Thyroid gland (tissue), 4 donors: Measurements from ENCODE around the gene SLC22A12.

ENCODE experiments used
- POLR2A ChIP-seq, 2 donors: fragments of 450-650 bp; IDR thresholded peaks; one replicate each; pipeline ENCODE4 v1.6.1; 2017; ENCODE audit warnings: antibody characterized with exemption in 2 of 2, mild to moderate bottlenecking in 2 of 2, moderate library complexity in 1 of 2
- TF ChIP-seq, protein P1 (sequence below), 6 experiments: fragments of 200-600 bp in 3 of 6; fragments of 450-650 bp in 3 of 6; sonication (generic) in 3 of 6; IDR thresholded peaks; one replicate each; pipeline ENCODE4 v1.5.1; 2016 to 2019; ENCODE audit warnings: antibody characterized with exemption in 6 of 6, mild to moderate bottlenecking in 2 of 6, inconsistent platforms in 1 of 6, moderate library complexity in 1 of 6

GRCh38 chr11:64606796-64607380, 15.9 kb downstream of the SLC22A12 start:
- TF ChIP-seq, protein P1, sequence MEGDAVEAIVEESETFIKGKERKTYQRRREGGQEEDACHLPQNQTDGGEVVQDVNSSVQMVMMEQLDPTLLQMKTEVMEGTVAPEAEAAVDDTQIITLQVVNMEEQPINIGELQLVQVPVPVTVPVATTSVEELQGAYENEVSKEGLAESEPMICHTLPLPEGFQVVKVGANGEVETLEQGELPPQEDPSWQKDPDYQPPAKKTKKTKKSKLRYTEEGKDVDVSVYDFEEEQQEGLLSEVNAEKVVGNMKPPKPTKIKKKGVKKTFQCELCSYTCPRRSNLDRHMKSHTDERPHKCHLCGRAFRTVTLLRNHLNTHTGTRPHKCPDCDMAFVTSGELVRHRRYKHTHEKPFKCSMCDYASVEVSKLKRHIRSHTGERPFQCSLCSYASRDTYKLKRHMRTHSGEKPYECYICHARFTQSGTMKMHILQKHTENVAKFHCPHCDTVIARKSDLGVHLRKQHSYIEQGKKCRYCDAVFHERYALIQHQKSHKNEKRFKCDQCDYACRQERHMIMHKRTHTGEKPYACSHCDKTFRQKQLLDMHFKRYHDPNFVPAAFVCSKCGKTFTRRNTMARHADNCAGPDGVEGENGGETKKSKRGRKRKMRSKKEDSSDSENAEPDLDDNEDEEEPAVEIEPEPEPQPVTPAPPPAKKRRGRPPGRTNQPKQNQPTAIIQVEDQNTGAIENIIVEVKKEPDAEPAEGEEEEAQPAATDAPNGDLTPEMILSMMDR (IDR thresholded peaks at IDR 0.05): no peak
- TF ChIP-seq POLR2A (IDR thresholded peaks at IDR 0.05): no peak
